Neuronal stem cell (in vitro differentiated cells): ENCODE results near the gene SARDH.
A peak's percentile ranks its signal among the peaks of the same experiment; 100 is the strongest.

ENCODE experiments used
- DNase-seq: peaks from one replicate; pipeline ENCODE4 v3.0.0-alpha.2; 2013; ENCODE audit warnings: low spot score
- H2AFZ ChIP-seq: one replicate; pipeline ENCODE4 v1.6.1; 2013; ENCODE audit warnings: mild to moderate bottlenecking, low read length, inconsistent platforms
- H2AK5ac ChIP-seq: 2 replicates; pipeline ENCODE4 v1.6.1; 2013; ENCODE audit warnings: low read depth, mild to moderate bottlenecking, inconsistent platforms, low read length, moderate library complexity, mixed read lengths
- H2BK120ac ChIP-seq: 2 replicates; pipeline ENCODE4 v1.6.1; 2013; ENCODE audit warnings: low read depth, mild to moderate bottlenecking, inconsistent platforms, low read length, moderate library complexity, mixed read lengths
- H2BK12ac ChIP-seq: one replicate; pipeline ENCODE4 v1.6.1; 2013; ENCODE audit warnings: low read length, inconsistent platforms
- H2BK15ac ChIP-seq: 2 replicates; pipeline ENCODE4 v1.6.1; 2013; ENCODE audit warnings: mild to moderate bottlenecking, low read length, inconsistent platforms, mixed read lengths
- H2BK5ac ChIP-seq: one replicate; pipeline ENCODE4 v1.6.1; 2013; ENCODE audit warnings: inconsistent platforms, mild to moderate bottlenecking, low read length, moderate library complexity
- H3K14ac ChIP-seq: one replicate; pipeline ENCODE4 v1.6.1; 2013; ENCODE audit warnings: low read length, inconsistent platforms
- H3K18ac ChIP-seq: 2 replicates; pipeline ENCODE4 v1.6.1; 2013; ENCODE audit warnings: low read length, inconsistent platforms
- H3K23ac ChIP-seq: 2 replicates; pipeline ENCODE4 v1.6.1; 2013; ENCODE audit warnings: low read depth, mild to moderate bottlenecking, mixed read lengths, low read length, inconsistent platforms; ENCODE audit not compliant: poor library complexity
- H3K27ac ChIP-seq: replicated peaks from 3 replicates; pipeline ENCODE4 v1.5.1; 2013; ENCODE audit warnings: low read length, inconsistent platforms
- H3K27me3 ChIP-seq, 3 experiments: 2 replicates each; pipeline ENCODE4 v1.6.1; 2013; ENCODE audit warnings: low read length in 3 of 3, mild to moderate bottlenecking in 2 of 3, inconsistent platforms in 1 of 3, low read depth in 1 of 3, mixed read lengths in 1 of 3, moderate library complexity in 1 of 3; ENCODE audit not compliant: control insufficient read depth in 3 of 3, insufficient read depth in 3 of 3
- H3K36me3 ChIP-seq, 2 donors: replicated peaks in 1 of 2; 2 replicates each; pipeline ENCODE4 v1.6.1; 2013; ENCODE audit warnings: low read length in 2 of 2; ENCODE audit not compliant: control insufficient read depth in 2 of 2, insufficient read depth in 2 of 2
- H3K4ac ChIP-seq: 2 replicates; pipeline ENCODE4 v1.6.1; 2013; ENCODE audit warnings: inconsistent platforms, mild to moderate bottlenecking, low read length, moderate library complexity
- H3K4me1 ChIP-seq, 2 donors: 1 replicate in 1 of 2; 2 replicates in 1 of 2; pipeline ENCODE4 v1.6.1; 2013; ENCODE audit warnings: low read length in 2 of 2, low read depth in 1 of 2; ENCODE audit not compliant: control insufficient read depth in 2 of 2, insufficient read depth in 1 of 2
- H3K4me2 ChIP-seq: one replicate; pipeline ENCODE4 v1.6.1; 2013; ENCODE audit warnings: mild to moderate bottlenecking, low read length, inconsistent platforms; ENCODE audit not compliant: insufficient read depth, poor library complexity, severe bottlenecking
- H3K4me3 ChIP-seq, 2 donors: 2 replicates each; pipeline ENCODE4 v1.5.1; 2013; ENCODE audit warnings: low read length in 2 of 2, mild to moderate bottlenecking in 2 of 2, inconsistent platforms in 1 of 2, moderate library complexity in 1 of 2
- H3K79me1 ChIP-seq: one replicate; pipeline ENCODE4 v1.6.1; 2013; ENCODE audit warnings: low read depth, mild to moderate bottlenecking, inconsistent platforms, low read length, moderate library complexity
- H3K9ac ChIP-seq: one replicate; pipeline ENCODE4 v1.6.1; 2013; ENCODE audit warnings: mild to moderate bottlenecking, low read depth, low read length, inconsistent platforms; ENCODE audit not compliant: poor library complexity
- H3K9me3 ChIP-seq, 2 donors: replicated peaks in 1 of 2; 2 replicates each; pipeline versions ENCODE3 to v1.6.1; 2013; ENCODE audit warnings: low read length in 2 of 2, mild to moderate bottlenecking in 2 of 2, inconsistent platforms in 1 of 2, low read depth in 1 of 2, mixed read lengths in 1 of 2, moderate library complexity in 1 of 2; ENCODE audit not compliant: control insufficient read depth in 2 of 2, insufficient read depth in 1 of 2
- H4K8ac ChIP-seq: one replicate; pipeline ENCODE4 v1.6.1; 2013; ENCODE audit warnings: low read depth, mild to moderate bottlenecking, inconsistent platforms, low read length, moderate library complexity
- H4K91ac ChIP-seq: one replicate; pipeline ENCODE4 v1.6.1; 2013; ENCODE audit warnings: low read length, low read depth, mild to moderate bottlenecking, inconsistent platforms; ENCODE audit not compliant: poor library complexity
- WGBS, 2 donors: extraction: QIAGEN DNeasy Blood & Tissue Kit; methylation state at CpG; one replicate each; pipeline ENCODE4 v1.1.7; 2013; ENCODE audit warnings: missing lambda C conversion rate in 2 of 2, mixed read lengths in 1 of 2; ENCODE audit not compliant: insufficient read length in 2 of 2, insufficient replicate concordance in 1 of 2; ENCODE audit errors: extremely low coverage in 2 of 2; 5-methylcytosine and 5-hydroxymethylcytosine counted together

Gene SARDH

DNA sequence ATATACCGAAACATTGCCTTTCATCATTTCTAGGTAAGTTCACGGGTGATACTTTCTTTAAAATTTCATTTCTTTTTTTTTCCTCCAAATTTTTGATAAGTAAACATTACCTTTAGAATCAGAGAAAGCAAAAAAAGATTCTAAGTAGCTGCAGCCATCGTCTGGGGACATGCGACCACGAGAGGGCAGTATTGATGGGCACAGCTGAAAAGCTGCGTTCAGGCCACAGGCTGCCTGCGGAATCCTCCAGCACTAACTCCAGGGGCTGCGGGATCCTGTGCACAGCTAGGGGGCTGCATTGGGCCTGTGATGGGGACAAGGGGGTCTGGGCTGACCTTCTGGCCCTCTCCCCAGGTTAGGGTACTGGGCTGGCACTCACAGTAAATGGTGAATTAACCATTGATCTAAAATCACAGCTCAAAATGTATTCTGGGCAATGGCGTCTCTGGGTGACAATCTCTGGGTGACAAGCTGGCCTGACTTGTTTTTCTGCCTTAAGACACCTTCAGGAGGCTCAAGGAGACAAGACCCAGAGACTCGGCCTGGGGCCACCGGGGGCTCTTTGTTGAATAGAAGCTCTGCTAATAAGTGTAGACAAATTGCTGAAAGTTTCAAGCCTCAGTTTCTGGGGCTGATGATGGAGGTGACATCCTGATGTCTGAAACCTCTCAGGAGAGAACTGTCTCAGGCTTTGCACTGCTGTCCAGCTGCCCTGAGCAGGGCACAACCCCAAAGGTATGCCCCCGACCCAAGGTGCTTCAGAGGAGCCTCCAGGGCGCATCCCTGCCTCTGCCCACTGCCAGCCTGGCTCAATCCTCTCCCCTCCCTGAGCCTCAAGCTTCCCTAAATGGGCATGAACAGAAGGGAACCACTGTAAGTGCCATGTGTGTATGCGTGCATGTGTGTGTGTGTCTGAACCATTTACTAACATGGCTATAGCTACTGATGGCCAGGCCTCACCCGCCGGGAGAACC lies 44.3 kb upstream of the SARDH start:
- Histone ChIP-seq H3K4me1 (peaks cover 3 to 9% of the 10 kb centered on the region in 2 donors), H3K14ac (no peak overlapping the region), H3K4ac (no peak overlapping the region), H2BK5ac (no peak overlapping the region), H3K36me3 (peaks cover 34 to 88% of the 10 kb centered on the region in 2 donors), H4K91ac (no peak overlapping the region), H3K79me1 (no peaks in the 10 kb centered on the region), H3K4me2 (no peak overlapping the region), H2BK12ac (no peak overlapping the region), H2BK120ac (no peak overlapping the region), H3K23ac (no peak overlapping the region), H3K9me3 (peaks cover 0 to 4% of the 10 kb centered on the region in 2 donors), H3K4me3 (no peak overlapping the region), H3K27ac (no peak overlapping the region), H3K9ac (no peak overlapping the region), H4K8ac (no peak overlapping the region), H2AK5ac (no peak overlapping the region), H3K27me3 (no peaks in the 10 kb centered on the region), H3K18ac (no peak overlapping the region), H2AFZ (no peak overlapping the region), H2BK15ac (no peak overlapping the region)
- whole genome bisulfite sequencing, 2 donors = no CpG with 5 or more reads among the region's 16 CpGs
- peak; percentile 64 for DNase-seq

DNA sequence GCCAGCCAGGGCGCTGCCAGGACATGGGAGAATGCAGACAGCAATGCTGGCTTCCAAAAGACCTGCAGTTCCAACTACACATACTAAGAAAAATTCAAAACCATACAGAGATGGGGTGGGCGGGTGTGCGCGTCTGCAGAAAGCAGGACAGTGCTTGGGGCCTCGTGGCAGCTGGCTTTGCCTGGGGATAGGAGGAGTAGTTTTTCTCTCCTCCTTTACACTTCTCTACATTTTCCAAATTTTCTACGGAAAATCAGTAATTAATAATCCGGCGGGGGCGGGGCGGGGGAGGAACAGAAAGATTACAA lies 43.6 kb upstream of the SARDH start:
- DNase-seq = no peak
- Histone ChIP-seq H3K4me1 (peaks cover 3 to 5% of the 10 kb centered on the region in 2 donors), H3K79me1 (no peaks in the 10 kb centered on the region), H3K4ac (no peak overlapping the region), H3K14ac (no peak overlapping the region), H4K91ac (no peak overlapping the region), H4K8ac (no peak overlapping the region), H3K4me3 (no peak overlapping the region), H3K9ac (no peak overlapping the region), H3K4me2 (no peak overlapping the region), H2BK120ac (no peak overlapping the region), H3K36me3 (peaks cover 31 to 91% of the 10 kb centered on the region in 2 donors), H2BK12ac (no peak overlapping the region), H2AK5ac (peak overlapping the region; percentile 53), H2AFZ (no peak overlapping the region), H3K27ac (no peak overlapping the region), H2BK5ac (no peak overlapping the region), H3K27me3 (no peaks in the 10 kb centered on the region), H3K23ac (peak overlapping the region; percentile 20), H2BK15ac (no peak overlapping the region), H3K18ac (peak overlapping the region; percentile 19), H3K9me3 (peaks cover 0 to 4% of the 10 kb centered on the region in 2 donors)
- no CpG with 5 or more reads among the region's 10 CpGs for WGBS, 2 donors

DNA sequence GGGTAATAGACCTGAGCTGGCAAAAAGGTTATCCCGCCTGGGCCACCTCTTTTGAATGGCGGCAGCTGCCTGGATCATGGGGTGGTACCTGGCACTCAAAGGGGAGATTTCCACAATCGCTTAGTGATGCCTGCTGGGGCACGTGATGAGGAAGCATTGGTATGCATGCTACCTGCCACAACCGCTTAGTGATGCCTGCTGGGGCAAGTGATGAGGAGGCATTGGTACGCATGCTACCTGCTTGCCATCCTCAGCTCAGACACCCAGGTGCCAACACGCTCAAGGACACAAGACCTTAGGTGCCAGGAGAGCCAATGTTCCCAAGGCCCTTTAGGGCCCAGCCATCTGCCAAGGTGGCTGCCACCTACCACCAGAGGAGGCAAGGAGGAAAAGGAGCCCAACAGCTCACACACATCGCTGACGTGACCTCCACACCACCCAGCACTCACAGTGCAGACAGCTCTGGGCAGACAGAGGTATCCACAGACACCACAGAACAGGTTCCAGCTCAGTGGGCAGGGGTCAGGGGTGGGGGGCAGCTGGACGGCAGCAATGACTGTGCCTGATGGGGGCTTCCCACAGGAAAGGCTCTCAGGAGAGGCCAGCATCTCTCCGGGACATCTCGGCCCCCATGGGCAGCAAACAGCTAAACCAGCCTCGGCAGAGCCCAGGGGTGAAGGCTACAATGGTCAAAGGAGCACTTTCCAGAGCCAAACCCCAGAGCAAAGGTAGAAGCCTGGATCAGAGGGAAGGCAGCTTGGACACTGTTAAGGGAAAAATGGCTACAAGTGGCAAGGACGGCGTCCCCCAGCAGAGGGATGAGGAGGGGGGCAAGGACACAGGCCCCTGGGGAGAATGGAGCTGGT lies 43.0 kb upstream of the SARDH start:
- Histone ChIP-seq H3K4me1 (peaks cover 3 to 5% of the 10 kb centered on the region in 2 donors), H3K9me3 (peaks cover 0 to 4% of the 10 kb centered on the region in 2 donors), H3K23ac (peak overlapping the region; percentile 90), H3K18ac (peak overlapping the region; percentile 30), H3K36me3 (peaks cover 31 to 91% of the 10 kb centered on the region in 2 donors), H2BK15ac (no peak overlapping the region), H3K9ac (peak overlapping the region; percentile 52), H3K79me1 (no peaks in the 10 kb centered on the region), H4K8ac (peak overlapping the region; percentile 73), H2AK5ac (peak overlapping the region; percentile 53), H3K27ac (no peak overlapping the region), H2AFZ (no peak overlapping the region), H3K27me3 (no peaks in the 10 kb centered on the region), H4K91ac (no peak overlapping the region), H2BK12ac (no peak overlapping the region), H2BK120ac (no peak overlapping the region), H2BK5ac (no peak overlapping the region), H3K4me3 (no peak overlapping the region), H3K4ac (no peak overlapping the region), H3K14ac (no peak overlapping the region), H3K4me2 (no peak overlapping the region)
- no peak for DNase-seq
- WGBS, 2 donors = no CpG with 5 or more reads among the region's 15 CpGs
